Measurements from ENCODE around the gene BCL11B.

The BCL11B gene

GRCh38 chr14:99155173-99156089, 116.6 kb downstream of the BCL11B start:
- DNase-seq: no peak

GRCh38 chr14:99150236-99150635, 121.8 kb downstream of the BCL11B start:
- no peak for DNase-seq

- no peak for DNase-seq
Observed at GRCh38 chr14:99148861-99149610, 123.0 kb downstream of the BCL11B start.

GRCh38 chr14:99148131-99148530, 123.9 kb downstream of the BCL11B start:
- no peak for DNase-seq

- no peak for DNase-seq
Observed at GRCh38 chr14:99147366-99147740, 124.6 kb downstream of the BCL11B start.

- no peak for DNase-seq
Observed at GRCh38 chr14:99146616-99147365, 125.2 kb downstream of the BCL11B start.

- DNase-seq: no peak
Observed at GRCh38 chr14:99145307-99145706, 126.7 kb downstream of the BCL11B start.

- DNase-seq: no peak
Observed at GRCh38 chr14:99143793-99144192, 128.2 kb downstream of the BCL11B start.

- DNase-seq: no peak
Observed at GRCh38 chr14:99143126-99143525, 128.9 kb downstream of the BCL11B start.

- no peak for DNase-seq
Observed at GRCh38 chr14:99141236-99141635, 130.8 kb downstream of the BCL11B start.

- DNase-seq: no peak
Observed at GRCh38 chr14:99138999-99139865, 132.8 kb downstream of the BCL11B start.

- DNase-seq: peak; percentile 15
Observed at GRCh38 chr14:99137913-99138571, 134.0 kb downstream of the BCL11B start.

- DNase-seq: no peak
Observed at GRCh38 chr14:99137001-99137700, 134.8 kb downstream of the BCL11B start.

GRCh38 chr14:99136401-99136800, 135.6 kb downstream of the BCL11B start:
- no peak for DNase-seq

GRCh38 chr14:99136047-99136400, 136.0 kb downstream of the BCL11B start:
- no peak for DNase-seq

- no peak for DNase-seq
Observed at GRCh38 chr14:99134516-99135046, 137.4 kb downstream of the BCL11B start.

- no peak for DNase-seq
Observed at GRCh38 chr14:99133636-99134515, 138.1 kb downstream of the BCL11B start.

- no peak for DNase-seq
Observed at GRCh38 chr14:99132821-99133635, 139.0 kb downstream of the BCL11B start.

Measured in activated CD4-positive, alpha-beta T cell treated with anti-CD3 and anti-CD28 coated beads for 48 hours (primary cell).